GM19452 (cell line): Measurements from ENCODE around the gene PLD1.

Experiments
- ATAC-seq: cut with Tn5 transposase; IDR thresholded peaks from one replicate; pipeline ENCODE4 v1.9.1; 2021; ENCODE audit not compliant: unreplicated experiment

The PLD1 gene

GRCh38 chr3:171772427-171773056, 37.7 kb downstream of the PLD1 start:
- no peak for ATAC-seq

- ATAC-seq, result no peak
Measured at GRCh38 chr3:171770689-171771620, 39.3 kb downstream of the PLD1 start.

GRCh38 chr3:171769461-171769860, 40.8 kb downstream of the PLD1 start:
- no peak for ATAC-seq

- no peak for ATAC-seq
Measured at GRCh38 chr3:171768986-171769385, 41.3 kb downstream of the PLD1 start.

GRCh38 chr3:171768281-171768900, 41.9 kb downstream of the PLD1 start:
- no peak for ATAC-seq

- ATAC-seq, result no peak
Measured at GRCh38 chr3:171765511-171765887, 44.8 kb downstream of the PLD1 start.

- no peak for ATAC-seq
Measured at GRCh38 chr3:171763392-171763791, 46.9 kb downstream of the PLD1 start.

GRCh38 chr3:171760477-171760876, 49.8 kb downstream of the PLD1 start:
- ATAC-seq, result no peak

GRCh38 chr3:171758109-171758508, 52.2 kb downstream of the PLD1 start:
- no peak for ATAC-seq

- ATAC-seq, result no peak
Measured at GRCh38 chr3:171757361-171758034, 52.8 kb downstream of the PLD1 start.

GRCh38 chr3:171755656-171756055, 54.6 kb downstream of the PLD1 start:
- no peak for ATAC-seq

GRCh38 chr3:171755015-171755589, 55.2 kb downstream of the PLD1 start:
- no peak for ATAC-seq

GRCh38 chr3:171753665-171754408, 56.4 kb downstream of the PLD1 start:
- no peak for ATAC-seq

- no peak for ATAC-seq
Measured at GRCh38 chr3:171753025-171753472, 57.2 kb downstream of the PLD1 start.

GRCh38 chr3:171752329-171752728, 58.0 kb downstream of the PLD1 start:
- no peak for ATAC-seq

GRCh38 chr3:171749124-171749523, 61.2 kb downstream of the PLD1 start:
- no peak for ATAC-seq

- ATAC-seq, result no peak
Measured at GRCh38 chr3:171748064-171748924, 62.0 kb downstream of the PLD1 start.

GRCh38 chr3:171747223-171747920, 62.9 kb downstream of the PLD1 start:
- no peak for ATAC-seq
